Spleen (tissue), 11 donors: ENCODE results near the gene PLOD1. TPM values are rescaled to one million over a fixed set of nuclear protein-coding genes. Genes with fewer than 3 reads are reported as not detected.
"Not testable (repeated sequence)": the region's sequence is repeated elsewhere in the genome, so short reads cannot be mapped to it uniquely, and the experiment has no call there.

Experiments
- DNase-seq: peaks from one replicate; pipeline ENCODE4 v3.0.0-alpha.2; 2020
- H3K27ac ChIP-seq, 8 donors: fragments of 200-600 bp; sonication (generic) in 7 of 8; 1 replicate in 4 of 8; 2 replicates in 4 of 8; pipeline versions ENCODE4 v1.5.0 to v1.8.0; 2016 to 2021; ENCODE audit warnings: inconsistent platforms in 4 of 8, mild to moderate bottlenecking in 4 of 8, moderate library complexity in 1 of 8
- H3K27me3 ChIP-seq, 7 donors: fragments of 200-600 bp; sonication (generic) in 6 of 7; replicated peaks in 1 of 7; 1 replicate in 4 of 7; 2 replicates in 3 of 7; pipeline versions ENCODE4 v1.5.0 to v1.8.0; 2016 to 2021; ENCODE audit warnings: inconsistent platforms in 3 of 7, mild to moderate bottlenecking in 1 of 7
- H3K36me3 ChIP-seq, 6 donors: fragments of 200-600 bp; sonication (generic) in 5 of 6; 1 replicate in 4 of 6; 2 replicates in 2 of 6; pipeline versions ENCODE4 v1.5.0 to v1.8.0; 2016 to 2021; ENCODE audit warnings: inconsistent platforms in 2 of 6
- H3K4me1 ChIP-seq, 6 donors: fragments of 200-600 bp; sonication (generic) in 5 of 6; 1 replicate in 3 of 6; 2 replicates in 3 of 6; pipeline versions ENCODE4 v1.5.0 to v1.8.0; 2016 to 2021; ENCODE audit warnings: inconsistent platforms in 3 of 6
- H3K4me3 ChIP-seq, 8 donors: fragments of 200-600 bp; sonication (generic) in 7 of 8; 1 replicate in 4 of 8; 2 replicates in 4 of 8; pipeline versions ENCODE4 v1.5.0 to v1.8.0; 2016 to 2021; ENCODE audit warnings: inconsistent platforms in 4 of 8, mild to moderate bottlenecking in 4 of 8, moderate library complexity in 2 of 8
- H3K9me3 ChIP-seq, 8 donors: fragments of 200-600 bp; sonication (generic) in 7 of 8; 1 replicate in 4 of 8; 2 replicates in 4 of 8; pipeline versions ENCODE4 v1.5.0 to v1.8.0; 2016 to 2021; ENCODE audit warnings: inconsistent platforms in 4 of 8
- CTCF ChIP-seq, 11 experiments: fragments of 200-600 bp in 7 of 11; fragments of 450-650 bp in 4 of 11; sonication (generic) in 4 of 11; IDR thresholded peaks in 8 of 11; conservative IDR thresholded peaks in 3 of 11; 1 replicate in 7 of 11; 2 replicates in 4 of 11; pipeline versions ENCODE4 v1.4.0 to v1.8.0; 2016 to 2021; ENCODE audit warnings: antibody characterized with exemption in 11 of 11, inconsistent platforms in 4 of 11, mild to moderate bottlenecking in 1 of 11
- POLR2A ChIP-seq, 3 donors: fragments of 450-650 bp; IDR thresholded peaks; one replicate each; pipeline ENCODE4 v1.5.1; 2017; ENCODE audit warnings: antibody characterized with exemption in 3 of 3, mild to moderate bottlenecking in 1 of 3
- POLR2AphosphoS5 ChIP-seq, 3 donors: sonication (generic); formaldehyde crosslinking; IDR thresholded peaks; one replicate each; pipeline ENCODE4 v1.5.1; 2017; ENCODE audit warnings: antibody characterized with exemption in 3 of 3
- WGBS, 5 donors: extraction: QIAGEN DNeasy Blood & Tissue Kit in 3 of 5; methylation state at CpG; one replicate each; pipeline versions ENCODE4 v1.1.5 to v1.1.7; 2013 to 2018; 5-methylcytosine and 5-hydroxymethylcytosine counted together
- intact Hi-C: fragments of 100-400 bp; cut with DNase I; formaldehyde crosslinking; loops from one replicate; pipeline ENCODE4 v1.15.0; 2023; ENCODE audit warnings: low total_unique reads
- polyA plus RNA-seq, 3 donors: library from polyadenylated mRNA; stranded (reverse); fragments of 200-250 nt; gene quantifications; one replicate each; pipeline ENCODE4 v1.2.1, GENCODE V29; 2013
- total RNA-seq, 7 donors: library from RNA; depleted of rRNA in 3 of 7; stranded (reverse); fragments of >200 nt in 3 of 7; fragmentation: NEBNext Ultra II Directional in 4 of 7; extraction: Animal tissue kit (Norgen Biotek cat#: 25700) in 4 of 7; gene quantifications; one replicate each; pipeline versions ENCODE4 v1.1.0 to v1.2.1, GENCODE V29; 2016 to 2021
- donor health status: healthy with polysubstance abuse.
- donor health status: DM: no; HTN: no; CAD: no; lungs with moderate emphysema.
- donor health status: DM: no; HTN: no; CAD: no.
- donor health status: Bipolar disorder and iron deficiency.
- donor health status: healthy.
- donor health status: DM: no; HTN: no; CAD: no.
- donor health status: DM: yes; HTN: yes; CAD: no.

PLOD1 gene
- total and polyA plus RNA-seq, 10 donors, result 11.6 to 53.4 (median 45.7) TPM

GRCh38 chr1:11888206-11888876 is 46.2 kb upstream of the PLOD1 start:
- WGBS, 5 donors, result 80 to 88% (median 84%) methylated on average over 15 of the region's 15 CpGs
- Histone ChIP-seq H3K36me3 (no peaks in the 10 kb centered on the region), H3K27ac (no peak overlapping the region), H3K4me3 (no peak overlapping the region), H3K4me1 (peaks cover 0 to 19% (median 6%) of the 10 kb centered on the region in 6 donors), H3K9me3 (no peaks in the 10 kb centered on the region), H3K27me3 (peaks cover 0 to 3% (median 0%) of the 10 kb centered on the region in 7 donors)
- intact Hi-C loops, result no loop called here
- no peak for TF ChIP-seq POLR2A (IDR thresholded peaks at IDR 0.05)
- no peak for TF ChIP-seq CTCF (IDR thresholded peaks at IDR 0.05 in 8 of 11, conservative IDR thresholded peaks at IDR 0.05 in 3 of 11)
- DNase-seq, result no peak

DNA sequence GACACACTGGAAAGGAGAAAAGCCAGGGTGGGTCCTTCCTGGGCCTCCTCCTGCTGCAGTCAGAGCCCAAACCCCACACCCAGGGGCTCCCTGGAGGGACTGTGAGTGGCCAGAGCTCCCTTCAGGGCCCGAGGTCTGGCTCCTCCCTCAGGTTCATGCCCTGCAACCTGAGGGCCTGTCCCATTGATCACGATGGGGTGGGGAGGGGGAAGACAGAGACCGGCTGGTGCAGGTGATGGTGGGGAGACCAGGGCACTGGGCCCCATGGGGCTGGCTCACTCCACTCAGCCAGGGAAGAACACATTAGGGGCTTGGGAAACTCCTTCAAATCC is 45.7 kb upstream of the PLOD1 start:
- H3K9me3 ChIP-seq, result no peaks in the 10 kb centered on the region
- H3K27ac ChIP-seq, result no peak overlapping the region
- WGBS, 5 donors, result 55 to 72% (median 67%) methylated on average over 1 to 3 of the region's 3 CpGs
- TF ChIP-seq CTCF (IDR thresholded peaks at IDR 0.05 in 8 of 11, conservative IDR thresholded peaks at IDR 0.05 in 3 of 11), result no peak
- no peak for TF ChIP-seq POLR2AphosphoS5 (IDR thresholded peaks at IDR 0.05)
- TF ChIP-seq POLR2A (IDR thresholded peaks at IDR 0.05), result no peak
- no peak for DNase-seq
- peaks cover 0 to 21% (median 4%) of the 10 kb centered on the region in 6 donors for H3K4me1 ChIP-seq
- intact Hi-C loops, result no loop called here
- H3K36me3 ChIP-seq, result no peaks in the 10 kb centered on the region
- H3K4me3 ChIP-seq, result no peak overlapping the region
- H3K27me3 ChIP-seq, result no peaks in the 10 kb centered on the region

- no peak overlapping the region for H3K27ac ChIP-seq
- no peaks in the 10 kb centered on the region for H3K9me3 ChIP-seq
- no peaks in the 10 kb centered on the region for H3K36me3 ChIP-seq
- peaks cover 0 to 21% (median 11%) of the 10 kb centered on the region in 7 donors for H3K27me3 ChIP-seq
- no peak for DNase-seq
- peaks cover 0 to 19% (median 3%) of the 10 kb centered on the region in 6 donors for H3K4me1 ChIP-seq
- intact Hi-C loops, result loop anchor here (5.0 kb wide), 1 partner anchor 54 kb away; no protein-coding TSS in a partner anchor
- TF ChIP-seq CTCF (IDR thresholded peaks at IDR 0.05 in 8 of 11, conservative IDR thresholded peaks at IDR 0.05 in 3 of 11) (no peak), POLR2AphosphoS5 (IDR thresholded peaks at IDR 0.05) (no peak), POLR2A (IDR thresholded peaks at IDR 0.05) (no peak)
- no peak overlapping the region for H3K4me3 ChIP-seq
- WGBS, 5 donors, result 80 to 89% (median 84%) methylated on average over 6 of the region's 6 CpGs
Measured at GRCh38 chr1:11891433-11892186, 42.9 kb upstream of the PLOD1 start.

GRCh38 chr1:11893907-11894251 is 40.6 kb upstream of the PLOD1 start:
- intact Hi-C loops, result loop anchor here (5.0 kb wide), 1 partner anchor 57 kb away; no protein-coding TSS in a partner anchor
- peak; percentile 94 for DNase-seq
- WGBS, 5 donors, result 0 to 3% (median 1%) methylated on average over 5 of the region's 5 CpGs

GRCh38 chr1:11894501-11894900 is 40.0 kb upstream of the PLOD1 start:
- not testable (repeated sequence) for H3K27ac ChIP-seq, H3K9me3 ChIP-seq, H3K4me3 ChIP-seq, H3K4me1 ChIP-seq, DNase-seq, H3K36me3 ChIP-seq
- 44 to 100% (median 67%) methylated on average over 1 of the region's 1 CpG for WGBS, 5 donors
- peaks cover 0 to 50% (median 31%) of the 10 kb centered on the region in 7 donors for H3K27me3 ChIP-seq
- intact Hi-C loops, result loop anchor here (5.0 kb wide), 1 partner anchor 57 kb away; no protein-coding TSS in a partner anchor

More at GRCh38 chr1:11893907-11894251, 40.6 kb upstream of the PLOD1 start:
- peaks cover 0 to 43% (median 24%) of the 10 kb centered on the region in 7 donors for H3K27me3 ChIP-seq
- no peaks in the 10 kb centered on the region for H3K9me3 ChIP-seq
- peak in 1 of 3 donors; percentile 45 for TF ChIP-seq POLR2AphosphoS5 (IDR thresholded peaks at IDR 0.05)
- no peak for TF ChIP-seq POLR2A (IDR thresholded peaks at IDR 0.05)
- TF ChIP-seq CTCF (IDR thresholded peaks at IDR 0.05 in 8 of 11, conservative IDR thresholded peaks at IDR 0.05 in 3 of 11), result peak; percentile 76 to 94 (median 91)
- peaks cover 0 to 9% (median 0%) of the 10 kb centered on the region in 6 donors for H3K4me1 ChIP-seq
- H3K27ac ChIP-seq, result no peak overlapping the region
- no peaks in the 10 kb centered on the region for H3K36me3 ChIP-seq
- no peak overlapping the region for H3K4me3 ChIP-seq
